HCT116 (cell line): ENCODE results near the gene TNFRSF19. TPM values are rescaled to one million over a fixed set of nuclear protein-coding genes. Genes with fewer than 3 reads are reported as not detected.

ENCODE experiments used
- CEBPB ChIP-seq: IDR thresholded peaks from 2 replicates; pipeline ENCODE4 v1.6.1; 2012; ENCODE audit warnings: low read depth
- EZH2 ChIP-seq: fragments of 200-600 bp; sonication (generic); IDR thresholded peaks from 2 replicates; pipeline ENCODE4 v1.6.1; 2017; ENCODE audit warnings: antibody characterized with exemption, mixed run types
- EZH2phosphoT487 ChIP-seq: fragments of 200-600 bp; IDR thresholded peaks from 2 replicates; pipeline ENCODE4 v1.6.1; 2018; ENCODE audit warnings: antibody characterized with exemption, borderline replicate concordance
- FOSL1 ChIP-seq: IDR thresholded peaks from 2 replicates; pipeline ENCODE4 v1.6.1; 2012; ENCODE audit warnings: low read depth
- REST ChIP-seq: IDR thresholded peaks from 2 replicates; pipeline ENCODE4 v1.6.1; 2012; ENCODE audit warnings: low read depth
- TCF7L2 ChIP-seq: IDR thresholded peaks from 2 replicates; pipeline ENCODE4 v1.7.0; 2011; ENCODE audit warnings: borderline replicate concordance, inconsistent platforms; ENCODE audit not compliant: insufficient read depth, insufficient read length; ENCODE audit errors: extremely low read depth
- YY1 ChIP-seq: IDR thresholded peaks from 2 replicates; pipeline ENCODE4 v1.6.1; 2011; ENCODE audit warnings: low read length, low read depth, moderate library complexity, mild to moderate bottlenecking; ENCODE audit not compliant: insufficient replicate concordance; ENCODE audit errors: extremely low read depth
- ZNF274 ChIP-seq: fragments of 200-500 bp; sonication (Bioruptor generic); IDR thresholded peaks from 2 replicates; pipeline ENCODE4 v1.6.1; 2014; ENCODE audit warnings: mild to moderate bottlenecking, low read depth, low read length, inconsistent platforms
- total RNA-seq: library from RNA; stranded (reverse); gene quantifications from one replicate; pipeline ENCODE4 v1.2.1, GENCODE V29; 2021; ENCODE audit not compliant: unreplicated experiment
- TF ChIP-seq, protein P1 (sequence below), 3 experiments: fragments of 200-600 bp in 1 of 3; sonication (generic) in 1 of 3; IDR thresholded peaks in 2 of 3; conservative IDR thresholded peaks in 1 of 3; 2 replicates each; pipeline ENCODE4 v1.5.1; 2012 to 2017; ENCODE audit warnings: low read depth in 2 of 3, low read length in 2 of 3, antibody characterized with exemption in 1 of 3, borderline replicate concordance in 1 of 3, control low read depth in 1 of 3, mild to moderate bottlenecking in 1 of 3, mixed read lengths in 1 of 3, mixed run types in 1 of 3, moderate library complexity in 1 of 3; ENCODE audit not compliant: insufficient read depth in 1 of 3

Gene TNFRSF19
- total RNA-seq, 1 experiment from 2014 or later: 1.1 TPM

GRCh38 chr13:23645851-23646250, 75.6 kb downstream of the TNFRSF19 start (continued):
- TF ChIP-seq, protein P1, sequence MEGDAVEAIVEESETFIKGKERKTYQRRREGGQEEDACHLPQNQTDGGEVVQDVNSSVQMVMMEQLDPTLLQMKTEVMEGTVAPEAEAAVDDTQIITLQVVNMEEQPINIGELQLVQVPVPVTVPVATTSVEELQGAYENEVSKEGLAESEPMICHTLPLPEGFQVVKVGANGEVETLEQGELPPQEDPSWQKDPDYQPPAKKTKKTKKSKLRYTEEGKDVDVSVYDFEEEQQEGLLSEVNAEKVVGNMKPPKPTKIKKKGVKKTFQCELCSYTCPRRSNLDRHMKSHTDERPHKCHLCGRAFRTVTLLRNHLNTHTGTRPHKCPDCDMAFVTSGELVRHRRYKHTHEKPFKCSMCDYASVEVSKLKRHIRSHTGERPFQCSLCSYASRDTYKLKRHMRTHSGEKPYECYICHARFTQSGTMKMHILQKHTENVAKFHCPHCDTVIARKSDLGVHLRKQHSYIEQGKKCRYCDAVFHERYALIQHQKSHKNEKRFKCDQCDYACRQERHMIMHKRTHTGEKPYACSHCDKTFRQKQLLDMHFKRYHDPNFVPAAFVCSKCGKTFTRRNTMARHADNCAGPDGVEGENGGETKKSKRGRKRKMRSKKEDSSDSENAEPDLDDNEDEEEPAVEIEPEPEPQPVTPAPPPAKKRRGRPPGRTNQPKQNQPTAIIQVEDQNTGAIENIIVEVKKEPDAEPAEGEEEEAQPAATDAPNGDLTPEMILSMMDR (IDR thresholded peaks at IDR 0.05 in 2 of 3, conservative IDR thresholded peaks at IDR 0.05 in 1 of 3; ENCODE audit: borderline replicate concordance in 1 of 3, insufficient read depth in 1 of 3, low read depth in 2 of 3, low read length in 2 of 3): no peak
- TF ChIP-seq EZH2phosphoT487: no peak
- TF ChIP-seq ZNF274: no peak
- no peak for TF ChIP-seq CEBPB
- TF ChIP-seq EZH2: no peak
- no peak for TF ChIP-seq YY1
- no peak for TF ChIP-seq TCF7L2
- TF ChIP-seq FOSL1: no peak
- TF ChIP-seq REST: no peak
- TF ChIP-seq, all 23 proteins: peak for 0
